H1 (cell line): ENCODE data around the gene ALDH1A3. TPM values are rescaled to one million over a fixed set of nuclear protein-coding genes. Genes with fewer than 3 reads are reported as not detected.

Experiments used
- RAD21 ChIP-seq, 2 experiments: IDR thresholded peaks in 1 of 2; conservative IDR thresholded peaks in 1 of 2; 2 replicates each; pipeline ENCODE4 v1.6.1; 2011; ENCODE audit warnings: low read depth in 2 of 2, low read length in 2 of 2, improper control_type of control experiment in 1 of 2, inconsistent platforms in 1 of 2, mild to moderate bottlenecking in 1 of 2, moderate library complexity in 1 of 2
- SAP30 ChIP-seq: fragments of 300-600 bp; sonication (generic); IDR thresholded peaks from 2 replicates; pipeline ENCODE4 v1.7.1; 2012; ENCODE audit warnings: low read length, moderate library complexity, mild to moderate bottlenecking, inconsistent platforms; ENCODE audit not compliant: insufficient read depth, insufficient replicate concordance
- polyA plus RNA-seq, 7 experiments: library from polyadenylated mRNA; depleted of rRNA in 3 of 7; stranded (reverse) in 5 of 7; unstranded in 2 of 7; fragments of >200 nt in 5 of 7; fragments of 200-250 nt in 2 of 7; gene quantifications; 1 replicate in 5 of 7; 2 replicates in 1 of 7; 4 replicates in 1 of 7; pipeline versions ENCODE4 v1.2.1 to v1.2.3, GENCODE V29; 2011 to 2013; ENCODE audit warnings: missing spikeins in 2 of 7, mixed read lengths in 2 of 7
- total RNA-seq: library from RNA; stranded (reverse); fragmentation: NEBNext Ultra II Directional; extraction: Animal tissue kit (Norgen Biotek cat#: 25700); gene quantifications from 2 replicates; pipeline ENCODE4 v1.2.1, GENCODE V29; 2021

ALDH1A3 gene
- total and polyA plus RNA-seq, 2 of the 8 experiments (the other 6 are each of a cell fraction or from before 2014, with no cell fraction given) = 2.2 to 5.5 TPM

GRCh38 chr15:100926971-100927756 is 47.5 kb downstream of the ALDH1A3 start (continued):
- TF ChIP-seq SAP30 = no peak
- no peak for TF ChIP-seq RAD21 (IDR thresholded peaks at IDR 0.05 in 1 of 2, conservative IDR thresholded peaks at IDR 0.05 in 1 of 2; ENCODE audit: low read depth in 2 of 2, low read length in 2 of 2)
